ENCODE measurements around the gene OXT.

OXT gene

DNA sequence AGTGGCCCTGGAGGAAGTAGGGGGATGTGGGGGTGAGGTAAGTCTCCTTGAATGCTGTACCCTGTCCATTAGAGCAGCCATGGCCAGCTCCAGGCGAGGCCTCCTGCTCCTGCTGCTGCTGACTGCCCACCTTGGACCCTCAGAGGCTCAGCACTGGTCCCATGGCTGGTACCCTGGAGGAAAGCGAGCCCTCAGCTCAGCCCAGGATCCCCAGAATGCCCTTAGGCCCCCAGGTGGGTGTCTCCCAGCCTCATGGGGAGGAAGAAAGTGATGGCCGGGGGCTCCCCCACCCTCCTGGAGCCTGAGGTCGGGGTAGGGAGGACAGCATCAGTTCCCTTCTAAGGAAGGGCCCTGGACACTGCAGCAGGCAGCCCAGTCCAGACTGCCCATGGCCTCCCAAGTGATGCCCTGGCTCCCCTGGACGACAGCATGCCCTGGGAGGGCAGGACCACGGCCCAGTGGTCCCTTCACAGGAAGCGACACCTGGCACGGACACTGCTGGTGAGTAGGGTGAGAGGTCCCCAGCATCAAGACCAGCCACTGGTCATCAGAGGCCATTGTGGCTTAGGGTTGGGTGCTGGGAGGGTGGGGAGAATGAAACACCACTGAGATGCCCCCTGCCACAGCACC is 27.0 kb upstream of the OXT start:
- TF ChIP-seq, protein P1, sequence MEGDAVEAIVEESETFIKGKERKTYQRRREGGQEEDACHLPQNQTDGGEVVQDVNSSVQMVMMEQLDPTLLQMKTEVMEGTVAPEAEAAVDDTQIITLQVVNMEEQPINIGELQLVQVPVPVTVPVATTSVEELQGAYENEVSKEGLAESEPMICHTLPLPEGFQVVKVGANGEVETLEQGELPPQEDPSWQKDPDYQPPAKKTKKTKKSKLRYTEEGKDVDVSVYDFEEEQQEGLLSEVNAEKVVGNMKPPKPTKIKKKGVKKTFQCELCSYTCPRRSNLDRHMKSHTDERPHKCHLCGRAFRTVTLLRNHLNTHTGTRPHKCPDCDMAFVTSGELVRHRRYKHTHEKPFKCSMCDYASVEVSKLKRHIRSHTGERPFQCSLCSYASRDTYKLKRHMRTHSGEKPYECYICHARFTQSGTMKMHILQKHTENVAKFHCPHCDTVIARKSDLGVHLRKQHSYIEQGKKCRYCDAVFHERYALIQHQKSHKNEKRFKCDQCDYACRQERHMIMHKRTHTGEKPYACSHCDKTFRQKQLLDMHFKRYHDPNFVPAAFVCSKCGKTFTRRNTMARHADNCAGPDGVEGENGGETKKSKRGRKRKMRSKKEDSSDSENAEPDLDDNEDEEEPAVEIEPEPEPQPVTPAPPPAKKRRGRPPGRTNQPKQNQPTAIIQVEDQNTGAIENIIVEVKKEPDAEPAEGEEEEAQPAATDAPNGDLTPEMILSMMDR (IDR thresholded peaks at IDR 0.05; ENCODE audit: insufficient read depth, low read depth, low read length, missing control alignments): no peak
- H3K4me3 ChIP-seq (ENCODE audit: low read depth, low read length): no peak overlapping the region
- no peak for DNase-seq (ENCODE audit: low read depth)

DNA sequence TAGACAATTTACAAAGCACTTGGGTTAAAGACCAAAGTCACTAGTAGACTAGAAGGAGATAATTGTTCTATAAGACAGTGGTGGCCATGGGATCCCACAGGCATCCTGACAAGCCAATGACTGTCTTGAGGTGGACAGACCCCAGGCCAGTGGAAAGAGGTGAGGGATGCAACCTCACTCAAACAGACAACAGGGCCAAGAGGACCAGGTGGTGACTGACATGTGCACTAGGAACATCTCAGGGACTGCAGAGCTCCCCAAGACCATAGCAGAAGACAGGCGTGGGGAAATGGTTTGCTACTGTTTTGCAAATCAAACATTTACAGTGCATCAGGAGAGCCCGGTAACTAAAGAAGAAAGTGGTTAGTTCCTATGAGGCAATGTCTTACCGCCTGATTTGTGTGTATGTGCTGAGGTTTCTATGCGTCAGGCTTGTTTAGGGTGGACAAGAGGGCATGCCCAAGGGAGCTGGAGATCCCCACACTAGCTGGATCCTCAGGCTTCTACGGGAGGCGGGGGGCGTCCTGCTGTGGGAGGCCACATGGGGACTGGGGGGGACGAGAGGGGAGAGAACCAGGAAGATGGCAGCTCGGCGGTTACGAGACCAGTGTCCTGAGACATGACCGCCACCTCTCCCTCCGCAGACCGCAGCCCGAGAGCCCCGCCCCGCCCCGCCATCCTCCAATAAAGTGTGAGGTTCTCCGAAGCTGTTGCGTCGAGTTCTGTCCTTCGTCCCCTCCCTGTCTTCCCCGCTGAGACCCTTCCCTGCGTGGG is 26.2 kb upstream of the OXT start:
- peak overlapping the region; percentile 84 for H3K4me3 ChIP-seq (ENCODE audit: low read depth, low read length)
- DNase-seq (ENCODE audit: low read depth): peak; percentile 87
- TF ChIP-seq, protein P1 (IDR thresholded peaks at IDR 0.05; ENCODE audit: insufficient read depth, low read depth, low read length, missing control alignments): no peak

DNA sequence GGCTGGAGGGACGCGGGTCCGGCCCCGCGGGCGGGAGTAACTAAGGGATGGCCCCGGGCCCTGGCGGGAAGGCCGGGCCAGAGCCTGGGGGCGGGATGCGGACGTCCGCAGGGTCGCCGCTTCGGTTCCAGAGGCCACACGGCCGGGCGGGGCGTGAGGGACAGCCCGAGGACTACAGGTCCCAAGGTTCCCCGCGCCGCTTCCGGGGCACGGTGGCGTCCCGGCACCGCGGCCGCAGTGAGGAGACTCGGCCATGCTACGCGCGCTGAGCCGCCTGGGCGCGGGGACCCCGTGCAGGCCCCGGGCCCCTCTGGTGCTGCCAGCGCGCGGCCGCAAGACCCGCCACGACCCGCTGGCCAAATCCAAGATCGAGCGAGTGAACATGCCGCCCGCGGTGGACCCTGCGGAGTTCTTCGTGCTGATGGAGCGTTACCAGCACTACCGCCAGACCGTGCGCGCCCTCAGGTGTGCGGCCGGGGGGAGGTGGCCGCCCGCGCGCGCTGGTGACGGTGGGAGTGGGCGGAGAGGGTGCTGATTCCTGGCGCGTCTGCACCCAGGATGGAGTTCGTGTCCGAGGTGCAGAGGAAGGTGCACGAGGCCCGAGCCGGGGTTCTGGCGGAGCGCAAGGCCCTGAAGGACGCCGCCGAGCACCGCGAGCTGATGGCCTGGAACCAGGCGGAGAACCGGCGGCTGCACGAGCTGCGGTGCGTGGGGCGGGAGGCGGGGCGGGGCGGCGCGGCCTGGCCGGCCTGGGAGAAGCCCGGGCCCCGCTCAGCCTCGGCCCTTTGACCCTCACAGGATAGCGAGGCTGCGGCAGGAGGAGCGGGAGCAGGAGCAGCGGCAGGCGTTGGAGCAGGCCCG is 25.4 kb upstream of the OXT start, which contains the start of gene MRPS26:
MRPS26 (plus strand) TSS at position 237 of the 861 bp plus-strand sequence; CDS start at position 254, 17 bp downstream.
- peak within 1 kb of the TSS; percentile 84 for H3K4me3 ChIP-seq (ENCODE audit: low read depth, low read length)
- peak; percentile 94 for DNase-seq (ENCODE audit: low read depth)
- TF ChIP-seq, protein P1 (IDR thresholded peaks at IDR 0.05; ENCODE audit: insufficient read depth, low read depth, low read length, missing control alignments): no peak

DNA sequence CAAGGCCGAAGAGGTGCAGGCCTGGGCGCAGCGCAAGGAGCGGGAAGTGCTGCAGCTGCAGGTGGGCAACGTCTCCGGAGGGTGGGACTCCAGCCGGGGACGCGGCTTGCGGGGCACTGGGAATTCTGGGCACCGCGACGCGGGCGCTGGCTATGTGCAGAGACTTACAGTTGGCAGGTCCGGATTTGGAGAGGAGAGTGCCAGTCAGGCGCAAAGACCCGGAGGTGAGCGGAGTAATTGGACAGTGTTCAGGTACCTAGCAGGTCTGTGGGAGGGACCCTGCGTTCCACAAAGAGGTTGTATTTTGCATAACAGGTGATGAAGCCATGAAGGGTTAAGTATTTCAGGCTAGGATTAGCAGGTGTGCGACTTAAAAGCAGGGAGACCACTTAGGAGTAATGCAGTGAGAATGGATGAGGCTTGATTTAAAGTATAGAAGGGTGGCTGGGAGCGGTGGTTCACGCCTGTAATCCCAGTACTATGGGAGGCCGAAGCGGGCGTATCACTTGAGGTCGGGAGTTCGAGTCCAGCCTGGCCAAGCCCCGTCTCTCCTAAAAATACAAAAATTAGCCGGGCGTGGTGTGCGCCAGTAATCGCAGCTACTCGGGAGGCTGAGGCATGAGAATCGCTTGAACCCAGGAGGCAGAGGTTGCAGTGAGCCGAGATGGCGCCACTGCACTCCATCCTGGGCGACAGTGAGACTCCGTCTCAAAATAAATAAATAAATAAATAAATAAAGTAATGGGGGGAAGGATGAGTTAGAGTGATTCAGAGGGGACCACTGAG is 24.6 kb upstream of the OXT start:
- TF ChIP-seq, protein P1 (IDR thresholded peaks at IDR 0.05; ENCODE audit: insufficient read depth, low read depth, low read length, missing control alignments): no peak
- peak overlapping the region; percentile 84 for H3K4me3 ChIP-seq (ENCODE audit: low read depth, low read length)
- DNase-seq (ENCODE audit: low read depth): peak; percentile 42

DNA sequence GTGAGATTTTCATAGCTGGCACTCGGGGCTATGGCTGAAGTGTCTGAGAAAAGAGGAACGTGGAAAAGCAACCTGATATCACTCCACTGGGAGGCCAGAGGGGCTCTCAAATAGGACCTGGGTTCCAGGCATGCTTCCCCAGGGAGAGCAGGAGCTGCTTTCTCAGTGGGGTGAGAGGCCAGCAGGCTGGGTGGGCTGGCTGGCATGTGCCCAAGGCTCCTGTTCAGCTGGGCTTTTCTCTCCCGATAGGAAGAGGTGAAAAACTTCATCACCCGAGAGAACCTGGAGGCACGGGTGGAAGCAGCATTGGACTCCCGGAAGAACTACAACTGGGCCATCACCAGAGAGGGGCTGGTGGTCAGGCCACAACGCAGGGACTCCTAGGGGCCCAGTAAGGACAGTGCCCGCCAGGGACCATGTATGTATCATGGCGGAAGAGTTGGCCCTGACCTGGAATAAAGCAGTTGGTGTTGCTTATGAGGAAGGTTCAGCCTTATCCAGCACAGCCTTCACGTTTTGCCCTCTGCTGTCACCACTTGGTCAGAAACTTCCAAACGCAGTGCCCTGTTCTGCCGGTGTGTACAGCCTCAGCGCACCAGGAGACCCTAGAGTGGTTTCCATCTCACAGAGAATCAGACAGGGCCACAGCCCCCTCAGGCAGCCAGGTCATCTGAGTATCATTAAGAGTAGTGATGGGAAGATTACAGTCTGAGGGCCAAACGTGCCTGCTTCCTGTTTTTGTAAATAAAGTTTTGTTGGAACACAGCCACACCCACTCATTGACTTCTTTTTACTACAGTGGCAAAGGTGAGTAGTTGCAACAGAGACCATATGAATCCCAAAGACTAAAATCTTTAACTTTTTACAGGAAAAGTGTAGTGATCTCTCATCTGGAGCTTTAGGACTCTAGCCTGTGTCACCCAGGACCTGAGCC is 23.7 kb upstream of the OXT start:
- H3K4me3 ChIP-seq (ENCODE audit: low read depth, low read length): no peak overlapping the region; the same call in 1 of the 2 replicates
- TF ChIP-seq, protein P1 (IDR thresholded peaks at IDR 0.05; ENCODE audit: insufficient read depth, low read depth, low read length, missing control alignments): no peak
- no peak for DNase-seq (ENCODE audit: low read depth)

Measured in GM12865 (cell line).